Skeletal muscle tissue (tissue), 4 donors: ENCODE data around the gene CLEC4M. TPM values are rescaled to one million over a fixed set of nuclear protein-coding genes. Genes with fewer than 3 reads are reported as not detected.

Experiments
- H3K27ac ChIP-seq: one replicate; pipeline ENCODE4 v1.7.0; 2013; ENCODE audit warnings: mild to moderate bottlenecking, low read depth, low read length, inconsistent platforms
- H3K27me3 ChIP-seq, 3 donors: one replicate each; pipeline ENCODE4 v1.7.0; 2013; ENCODE audit warnings: low read length in 3 of 3; ENCODE audit not compliant: control insufficient read depth in 3 of 3, insufficient read depth in 3 of 3
- H3K36me3 ChIP-seq, 3 donors: one replicate each; pipeline ENCODE4 v1.7.0; 2013; ENCODE audit warnings: low read length in 3 of 3; ENCODE audit not compliant: control insufficient read depth in 3 of 3, insufficient read depth in 3 of 3
- H3K4me1 ChIP-seq, 3 donors: one replicate each; pipeline ENCODE4 v1.7.0; 2013; ENCODE audit warnings: low read length in 3 of 3, mild to moderate bottlenecking in 3 of 3; ENCODE audit not compliant: control insufficient read depth in 3 of 3, insufficient read depth in 3 of 3
- H3K4me3 ChIP-seq, 3 donors: one replicate each; pipeline ENCODE4 v1.7.0; 2013; ENCODE audit warnings: low read length in 3 of 3
- H3K9ac ChIP-seq, 3 donors: one replicate each; pipeline ENCODE4 v1.7.0; 2013; ENCODE audit warnings: low read length in 3 of 3, mild to moderate bottlenecking in 3 of 3, moderate library complexity in 2 of 3, low read depth in 1 of 3
- H3K9me3 ChIP-seq, 3 donors: one replicate each; pipeline ENCODE4 v1.7.0; 2013; ENCODE audit warnings: low read length in 3 of 3; ENCODE audit not compliant: control insufficient read depth in 3 of 3
- total RNA-seq: library from RNA; depleted of rRNA; stranded (reverse); fragments of >200 nt; gene quantifications from one replicate; pipeline ENCODE4 v1.2.3, GENCODE V29; 2014
- donor health status: Osteomylitis.

Gene CLEC4M
- total RNA-seq, 1 donor from 2014 or later: not detected

DNA sequence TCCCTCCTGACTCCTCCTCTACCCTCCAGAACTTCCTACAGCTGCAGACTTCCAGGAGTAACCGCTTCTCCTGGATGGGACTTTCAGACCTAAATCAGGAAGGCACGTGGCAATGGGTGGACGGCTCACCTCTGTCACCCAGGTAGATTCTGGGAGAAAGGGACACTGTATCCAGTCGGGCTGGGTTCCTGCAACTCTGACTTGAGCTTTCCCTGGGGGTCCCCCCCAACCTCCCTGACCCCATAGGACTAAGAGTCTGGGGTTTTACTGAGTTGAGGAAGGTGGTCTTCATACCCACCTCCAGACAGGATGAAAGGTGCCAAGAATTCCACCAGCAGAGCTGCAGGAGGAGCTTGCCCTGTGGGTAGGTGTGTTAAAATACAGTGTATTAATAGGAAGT lies 4.4 kb downstream of the CLEC4M start:
- Histone ChIP-seq H3K27me3 (peaks cover 0 to 14% (median 10%) of the 10 kb centered on the region in 3 donors), H3K36me3 (no peaks in the 10 kb centered on the region), H3K9me3 (no peaks in the 10 kb centered on the region), H3K27ac (no peak overlapping the region), H3K4me3 (no peak overlapping the region), H3K4me1 (no peaks in the 10 kb centered on the region), H3K9ac (no peak overlapping the region)

DNA sequence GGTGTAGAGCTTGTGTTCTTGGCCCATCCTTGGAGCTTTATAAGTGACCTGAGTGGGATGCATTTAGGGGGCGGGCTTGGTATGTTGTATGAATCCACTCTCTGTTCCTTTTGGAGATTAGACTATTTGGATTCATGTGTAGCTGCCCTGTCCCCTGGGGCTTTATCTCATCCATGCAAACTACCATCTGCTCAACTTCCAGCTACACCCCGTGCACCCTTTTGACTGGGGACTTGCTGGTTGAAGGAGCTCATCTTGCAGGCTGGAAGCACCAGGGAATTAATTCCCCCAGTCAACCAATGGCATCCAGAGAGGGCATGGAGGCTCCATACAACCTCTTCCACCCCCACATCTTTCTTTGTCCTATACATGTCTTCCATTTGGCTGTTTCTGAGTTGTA lies 6.1 kb downstream of the CLEC4M start:
- H3K36me3 ChIP-seq: no peaks in the 10 kb centered on the region
- no peak overlapping the region for H3K9ac ChIP-seq
- no peak overlapping the region for H3K27ac ChIP-seq
- H3K27me3 ChIP-seq: peaks cover 0 to 15% (median 10%) of the 10 kb centered on the region in 3 donors
- H3K4me1 ChIP-seq: no peaks in the 10 kb centered on the region
- no peaks in the 10 kb centered on the region for H3K9me3 ChIP-seq
- H3K4me3 ChIP-seq: no peak overlapping the region

DNA sequence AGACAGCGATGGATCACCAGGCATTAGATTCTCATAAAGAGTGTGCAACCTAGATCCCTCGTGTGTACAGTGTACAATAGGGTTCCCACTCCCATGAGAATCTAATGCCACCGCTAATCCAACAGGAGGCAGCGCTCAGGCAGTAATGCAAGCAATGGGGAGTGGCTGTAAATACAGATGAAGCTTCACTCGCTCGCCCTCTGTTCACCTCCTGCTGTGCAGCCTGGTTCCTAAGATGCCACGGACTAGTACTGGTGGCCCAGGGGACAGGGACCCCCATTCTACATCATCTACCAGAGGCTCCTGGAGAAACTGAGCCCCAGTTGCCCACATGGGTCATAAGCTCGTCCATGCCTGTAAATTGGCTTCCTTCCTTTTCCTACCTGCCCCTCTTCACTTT lies 8.0 kb downstream of the CLEC4M start:
- Histone ChIP-seq H3K27ac (no peak overlapping the region), H3K9me3 (no peaks in the 10 kb centered on the region), H3K36me3 (no peaks in the 10 kb centered on the region), H3K4me3 (no peak overlapping the region), H3K27me3 (peaks cover 0 to 20% (median 12%) of the 10 kb centered on the region in 3 donors), H3K4me1 (no peaks in the 10 kb centered on the region), H3K9ac (no peak overlapping the region)

- Histone ChIP-seq H3K27ac (no peak overlapping the region), H3K27me3 (peaks cover 0 to 18% (median 12%) of the 10 kb centered on the region in 3 donors), H3K4me3 (no peak overlapping the region), H3K36me3 (no peaks in the 10 kb centered on the region), H3K9me3 (peaks cover 0 to under 1% (median 0%) of the 10 kb centered on the region in 3 donors), H3K9ac (no peak overlapping the region), H3K4me1 (no peaks in the 10 kb centered on the region)
These were observed 9.8 kb downstream of the CLEC4M start for GRCh38 chr19:7772752-7773291.

- peaks cover 0 to 20% (median 12%) of the 10 kb centered on the region in 3 donors for H3K27me3 ChIP-seq
- no peak overlapping the region for H3K27ac ChIP-seq
- peaks cover 0 to 3% (median 0%) of the 10 kb centered on the region in 3 donors for H3K9me3 ChIP-seq
- H3K4me1 ChIP-seq: no peaks in the 10 kb centered on the region
- no peak overlapping the region for H3K4me3 ChIP-seq
- no peaks in the 10 kb centered on the region for H3K36me3 ChIP-seq
- H3K9ac ChIP-seq: no peak overlapping the region
These were observed 10.8 kb downstream of the CLEC4M start for GRCh38 chr19:7773841-7774240.

DNA sequence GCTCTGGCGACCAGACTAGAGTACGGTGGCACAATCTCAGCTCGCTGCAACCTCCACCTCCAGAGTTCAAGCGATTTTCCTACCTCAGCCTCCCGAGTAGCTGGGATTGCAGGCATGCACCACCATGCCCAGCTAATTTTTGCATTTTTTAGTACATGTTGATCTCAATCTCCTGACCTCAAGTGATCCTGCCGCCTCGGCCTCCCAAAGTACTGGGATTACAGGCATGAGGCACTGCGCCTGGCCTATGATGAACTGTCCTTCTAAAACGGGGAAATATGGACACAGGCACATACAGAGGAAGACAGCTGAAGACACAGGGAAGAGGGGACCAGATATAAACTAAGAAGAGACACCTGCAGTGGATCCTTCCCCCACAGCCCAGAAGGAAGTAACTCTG lies 12.7 kb downstream of the CLEC4M start:
- no peaks in the 10 kb centered on the region for H3K4me1 ChIP-seq
- H3K27me3 ChIP-seq: peaks cover 0 to 27% (median 6%) of the 10 kb centered on the region in 3 donors
- peaks cover 0 to 3% (median 0%) of the 10 kb centered on the region in 3 donors for H3K9me3 ChIP-seq

GRCh38 chr19:7778081-7778480 lies 15.0 kb downstream of the CLEC4M start:
- H3K27me3 ChIP-seq: peaks cover 0 to 33% (median 2%) of the 10 kb centered on the region in 3 donors
- no peak overlapping the region for H3K27ac ChIP-seq

More for the DNA sequence above, 12.7 kb downstream of the CLEC4M start:
- Histone ChIP-seq H3K36me3 (no peaks in the 10 kb centered on the region), H3K4me3 (no peak overlapping the region), H3K9ac (no peak overlapping the region), H3K27ac (no peak overlapping the region)

GRCh38 chr19:7779631-7780486 lies 16.8 kb downstream of the CLEC4M start:
- peaks cover 2 to 38% (median 8%) of the 10 kb centered on the region in 3 donors for H3K27me3 ChIP-seq
- H3K36me3 ChIP-seq: no peaks in the 10 kb centered on the region
- no peak overlapping the region for H3K4me3 ChIP-seq
- H3K27ac ChIP-seq: no peak overlapping the region
- H3K4me1 ChIP-seq: no peaks in the 10 kb centered on the region
- H3K9ac ChIP-seq: no peak overlapping the region
- peaks cover 0 to 3% (median 0%) of the 10 kb centered on the region in 3 donors for H3K9me3 ChIP-seq

More at GRCh38 chr19:7778081-7778480, 15.0 kb downstream of the CLEC4M start:
- Histone ChIP-seq H3K9me3 (peaks cover 0 to 3% (median 0%) of the 10 kb centered on the region in 3 donors), H3K4me3 (no peak overlapping the region), H3K4me1 (no peaks in the 10 kb centered on the region), H3K36me3 (no peaks in the 10 kb centered on the region), H3K9ac (no peak overlapping the region)

DNA sequence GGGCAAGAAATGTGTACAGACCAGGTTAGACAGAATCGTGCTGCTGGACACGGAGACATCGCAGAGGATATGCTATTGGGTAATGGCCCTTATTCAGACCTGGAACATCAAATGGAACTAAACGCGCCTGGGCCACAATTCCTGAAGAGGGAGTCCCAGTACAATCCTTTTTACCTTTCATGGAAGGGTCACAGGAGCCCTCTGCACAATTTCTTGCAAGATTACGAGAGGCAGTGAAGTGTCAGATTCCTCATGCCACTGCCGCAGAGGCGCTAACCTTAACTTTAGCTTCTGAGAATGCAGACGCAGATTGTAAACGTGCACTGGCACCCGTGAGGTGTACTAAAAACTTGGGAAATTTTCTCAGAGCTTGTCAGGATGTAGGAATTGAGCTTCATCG lies 18.1 kb downstream of the CLEC4M start:
- peaks cover 0 to 32% (median 8%) of the 10 kb centered on the region in 3 donors for H3K27me3 ChIP-seq
- H3K27ac ChIP-seq: no peak overlapping the region
- H3K36me3 ChIP-seq: no peaks in the 10 kb centered on the region
- H3K4me3 ChIP-seq: no peak overlapping the region
- H3K9ac ChIP-seq: no peak overlapping the region
- peaks cover 0 to 3% (median 0%) of the 10 kb centered on the region in 3 donors for H3K9me3 ChIP-seq
- H3K4me1 ChIP-seq: no peaks in the 10 kb centered on the region

DNA sequence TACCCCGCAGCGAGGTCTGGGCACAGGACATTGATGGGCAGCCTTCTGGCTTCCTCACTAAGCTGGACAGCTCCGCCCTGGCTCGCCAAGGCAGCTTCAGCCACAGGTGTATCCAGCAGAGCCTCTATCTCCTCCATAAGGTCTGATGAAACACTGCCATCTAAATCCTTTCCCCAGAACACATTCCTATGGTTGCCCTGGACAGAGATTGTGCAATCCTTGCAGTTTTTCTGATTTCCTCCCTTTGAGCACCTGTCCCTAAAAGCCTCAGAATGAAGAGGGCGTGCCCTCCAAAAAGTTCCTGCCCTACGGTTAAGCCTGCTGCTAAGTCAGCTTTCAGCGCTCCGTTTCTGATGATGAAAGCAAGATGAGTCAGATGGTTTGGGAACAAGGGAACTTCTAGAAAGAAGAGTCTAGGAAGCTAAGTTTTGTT lies 21.0 kb downstream of the CLEC4M start:
- H3K9ac ChIP-seq: no peak overlapping the region
- H3K27me3 ChIP-seq: peaks cover 16 to 45% (median 22%) of the 10 kb centered on the region in 3 donors
- no peak overlapping the region for H3K4me3 ChIP-seq
- no peaks in the 10 kb centered on the region for H3K4me1 ChIP-seq
- H3K9me3 ChIP-seq: no peaks in the 10 kb centered on the region
- no peak overlapping the region for H3K27ac ChIP-seq
- H3K36me3 ChIP-seq: no peaks in the 10 kb centered on the region
